ENCODE results near the gene ITGA6.

DNA sequence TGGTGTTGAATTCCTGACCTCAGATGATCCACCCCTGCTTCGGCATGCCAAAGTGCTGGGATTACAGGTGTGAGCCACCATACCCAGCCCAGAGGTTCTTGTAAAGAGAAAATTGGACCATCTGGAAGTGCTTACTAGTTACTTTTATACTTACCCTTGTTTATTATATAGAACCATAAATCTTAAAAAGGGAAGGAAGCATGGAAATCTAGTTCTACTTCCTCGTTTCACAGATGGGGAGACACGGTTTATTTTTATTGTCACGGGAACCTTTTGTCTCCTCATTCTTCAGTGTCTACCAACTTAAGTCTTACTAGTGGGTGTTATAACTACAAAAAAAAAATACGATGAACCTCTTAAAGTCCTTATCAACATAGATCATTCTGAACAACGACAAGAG, 82.7 kb downstream of the ITGA6 start:
- TF ChIP-seq, protein P1, sequence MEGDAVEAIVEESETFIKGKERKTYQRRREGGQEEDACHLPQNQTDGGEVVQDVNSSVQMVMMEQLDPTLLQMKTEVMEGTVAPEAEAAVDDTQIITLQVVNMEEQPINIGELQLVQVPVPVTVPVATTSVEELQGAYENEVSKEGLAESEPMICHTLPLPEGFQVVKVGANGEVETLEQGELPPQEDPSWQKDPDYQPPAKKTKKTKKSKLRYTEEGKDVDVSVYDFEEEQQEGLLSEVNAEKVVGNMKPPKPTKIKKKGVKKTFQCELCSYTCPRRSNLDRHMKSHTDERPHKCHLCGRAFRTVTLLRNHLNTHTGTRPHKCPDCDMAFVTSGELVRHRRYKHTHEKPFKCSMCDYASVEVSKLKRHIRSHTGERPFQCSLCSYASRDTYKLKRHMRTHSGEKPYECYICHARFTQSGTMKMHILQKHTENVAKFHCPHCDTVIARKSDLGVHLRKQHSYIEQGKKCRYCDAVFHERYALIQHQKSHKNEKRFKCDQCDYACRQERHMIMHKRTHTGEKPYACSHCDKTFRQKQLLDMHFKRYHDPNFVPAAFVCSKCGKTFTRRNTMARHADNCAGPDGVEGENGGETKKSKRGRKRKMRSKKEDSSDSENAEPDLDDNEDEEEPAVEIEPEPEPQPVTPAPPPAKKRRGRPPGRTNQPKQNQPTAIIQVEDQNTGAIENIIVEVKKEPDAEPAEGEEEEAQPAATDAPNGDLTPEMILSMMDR (conservative IDR thresholded peaks at IDR 0.05 in 1 of 2, IDR thresholded peaks at IDR 0.05 in 1 of 2; ENCODE audit: extremely low read depth in 1 of 2, insufficient read depth in 1 of 2, low read depth in 1 of 2, low read length in 2 of 2), result no peak
- no peak for TF ChIP-seq EZH2 (IDR thresholded peaks at IDR 0.05; ENCODE audit: borderline replicate concordance, low read length)
